A549 treated with CpdA at 1 μM for 4 hours (cell line): ENCODE data around the gene GSPT1. TPM values are rescaled to one million over a fixed set of nuclear protein-coding genes. Genes with fewer than 3 reads are reported as not detected.

ENCODE experiments used
- total RNA-seq: library from RNA; stranded (reverse); fragments of 200-300 nt; extraction: Qiagen RNA extraction; gene quantifications from 5 replicates; pipeline ENCODE4 v1.2.3, GENCODE V29; 2022; ENCODE audit warnings: low read depth

The GSPT1 gene
- 190 to 228 TPM (median 205 TPM) in 5 replicates for total RNA-seq

GRCh38 chr16:11915644-11916523, at the start of gene GSPT1:
TSS of gene GSPT1 (minus strand) at chr16:11915956. CDS start at chr16:11915720, 236 bp downstream.

DNA sequence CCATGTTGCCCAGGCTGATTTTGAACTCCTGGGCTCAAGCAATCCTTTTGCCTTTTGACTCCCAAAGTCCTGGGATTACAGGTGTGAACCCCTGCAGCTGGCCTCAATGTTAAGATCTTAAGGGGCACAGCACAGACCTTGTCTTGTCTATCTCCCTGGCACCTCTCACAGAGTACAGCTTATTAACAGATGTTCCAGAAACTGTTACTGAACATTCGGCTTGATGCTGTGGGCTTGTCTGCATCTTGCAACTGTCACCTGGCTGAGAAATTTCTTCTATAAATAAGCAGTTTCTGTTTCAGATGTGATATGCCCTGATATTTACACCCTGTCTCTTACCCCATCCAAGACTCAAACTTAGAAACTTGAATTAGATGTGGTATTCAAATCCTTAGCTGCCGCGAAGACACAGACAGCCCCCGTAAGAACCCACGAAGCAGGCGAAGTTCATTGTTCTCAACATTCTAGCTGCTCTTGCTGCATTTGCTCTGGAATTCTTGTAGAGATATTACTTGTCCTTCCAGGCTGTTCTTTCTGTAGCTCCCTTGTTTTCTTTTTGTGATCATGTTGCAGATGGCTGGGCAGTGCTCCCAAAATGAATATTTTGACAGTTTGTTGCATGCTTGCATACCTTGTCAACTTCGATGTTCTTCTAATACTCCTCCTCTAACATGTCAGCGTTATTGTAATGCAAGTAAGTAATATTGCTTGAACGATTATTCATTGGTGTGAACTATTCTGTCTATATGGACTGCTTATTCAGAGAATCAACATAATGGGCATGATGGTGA, 49.2 kb upstream of the GSPT1 start, which contains the start of gene TNFRSF17:
Gene TNFRSF17, plus strand, starts transcription at position 450 of the 791 bp plus-strand sequence. Its CDS starts 115 bp downstream, at position 565.

DNA sequence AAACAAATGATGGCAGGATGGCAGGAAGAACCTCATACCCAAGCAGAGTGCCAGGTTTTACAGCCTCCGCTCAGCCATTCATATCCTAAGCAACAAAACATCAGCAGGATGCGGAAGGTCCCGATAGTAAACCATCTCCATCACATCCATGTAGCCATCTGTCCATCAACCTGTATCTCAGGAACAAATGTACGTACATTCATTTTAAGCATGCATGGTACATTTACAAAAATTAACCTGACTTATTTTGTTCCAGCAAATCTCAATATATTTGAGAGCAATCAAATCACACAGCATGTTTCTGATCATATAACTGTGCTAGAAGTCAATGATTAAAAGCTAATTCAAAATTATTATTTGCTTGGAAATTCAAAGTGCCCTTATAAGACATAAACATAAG, 26.2 kb upstream of the GSPT1 start, which contains the start of gene NPIPB2:
Gene NPIPB2, minus strand, starts transcription at position 101 of the 400 bp plus-strand sequence. Its CDS starts 0 bp downstream, at position 101.

DNA sequence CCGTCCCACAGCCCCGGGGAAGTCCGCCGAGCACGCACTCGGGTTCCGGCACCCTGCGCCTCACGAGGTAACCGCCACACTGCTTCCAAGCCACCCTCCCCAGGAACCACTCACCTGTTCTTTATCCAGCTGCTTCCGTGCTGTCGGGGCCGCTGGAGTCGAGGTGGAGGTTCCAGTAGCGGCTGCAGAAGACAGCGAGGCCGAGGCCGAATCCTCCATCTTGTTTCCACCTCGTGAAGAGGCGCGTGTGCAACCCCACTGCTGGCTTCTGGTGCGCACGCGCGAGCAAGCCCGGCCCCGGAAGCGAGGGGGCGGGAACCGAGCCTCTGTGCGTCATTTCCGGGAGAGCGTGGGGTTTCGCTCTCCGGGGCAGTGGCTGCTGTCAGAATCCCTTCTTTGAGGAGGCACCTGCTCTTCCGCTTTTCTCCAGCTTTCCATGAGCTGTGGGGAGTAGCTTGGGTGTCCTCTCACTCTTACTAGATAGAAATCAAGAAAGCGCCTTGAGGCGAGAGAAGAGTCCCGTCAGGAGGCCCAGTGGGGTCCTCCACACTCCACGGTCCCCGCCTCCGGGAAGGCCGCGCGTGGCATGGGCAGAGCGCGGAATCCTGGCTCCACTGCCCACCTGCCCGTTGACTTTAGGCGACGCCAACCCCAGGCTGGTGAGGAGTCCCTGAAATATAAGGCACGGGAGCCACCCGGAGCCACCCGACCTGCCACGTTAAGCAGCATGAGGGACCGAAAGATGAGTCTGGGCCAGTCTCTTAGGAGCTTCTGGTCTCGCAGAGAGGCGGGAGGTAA, 64.3 kb downstream of the GSPT1 start, which contains the start of gene RSL1D1:
Gene RSL1D1, minus strand, starts transcription at position 249 of the 798 bp plus-strand sequence. Its CDS starts 30 bp downstream, at position 219.

Other genes with a start within 250 kb of the GSPT1 start
- 7.3 to 9.7 TPM (median 8.9 TPM) in 5 replicates for gene SNN, start 247.5 kb downstream of the GSPT1 start, total RNA-seq
- gene TXNDC11, start 173.1 kb downstream of the GSPT1 start, total RNA-seq = 36.9 to 40.0 TPM (median 39.4 TPM) in 5 replicates
- 25.3 to 37.3 TPM (median 25.6 TPM) in 5 replicates for gene ZC3H7A, start 118.7 kb downstream of the GSPT1 start, total RNA-seq
- 217 to 294 TPM (median 237 TPM) in 5 replicates for gene RSL1D1, start 64.4 kb downstream of the GSPT1 start, total RNA-seq
- gene NPIPB2, start 26.1 kb upstream of the GSPT1 start, total RNA-seq = 3.0 to 6.6 TPM (median 3.6 TPM) in 5 replicates
- not detected in 5 replicates for gene TNFRSF17, start 49.3 kb upstream of the GSPT1 start, total RNA-seq
- gene SNX29, start 60.8 kb upstream of the GSPT1 start, total RNA-seq = 2.5 to 3.1 TPM (median 2.9 TPM) in 5 replicates